ENCODE measurements around the gene WBP4.
A peak's percentile ranks its signal among the peaks of the same experiment; 100 is the strongest.
"Not testable (repeated sequence)": the region's sequence is repeated elsewhere in the genome, so short reads cannot be mapped to it uniquely, and the experiment has no call there.

The WBP4 gene

DNA sequence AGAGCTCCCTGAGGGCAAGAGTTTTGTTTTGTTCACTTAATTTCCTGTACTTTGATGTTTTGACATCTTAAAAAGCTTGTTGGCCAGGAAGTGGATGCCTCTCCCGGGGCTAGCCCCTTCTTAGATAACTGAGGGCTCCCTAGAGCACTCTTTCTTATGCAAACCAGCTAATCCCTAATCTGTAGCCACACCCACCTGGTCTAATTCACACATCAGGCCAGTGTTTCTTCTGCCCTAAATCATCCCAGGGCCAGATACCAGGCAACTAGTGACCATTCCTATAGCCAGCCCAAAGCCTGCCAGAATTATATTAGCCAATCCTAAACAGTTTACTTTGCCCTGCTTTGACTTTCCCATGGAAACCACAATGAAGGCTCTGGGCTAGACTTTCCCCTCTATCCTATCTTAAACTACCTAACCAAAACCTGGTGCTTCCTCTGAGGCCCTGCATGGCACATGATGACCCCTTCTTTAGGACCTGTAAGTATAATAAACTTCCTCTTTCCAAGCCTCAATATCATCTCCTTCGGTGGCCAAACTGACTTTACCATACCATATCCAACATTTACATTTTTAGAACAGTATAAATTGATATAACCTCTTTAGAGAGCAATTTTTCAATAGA, 24.8 kb downstream of the WBP4 start:
- DNase-seq (ENCODE audit: low read depth in 3 of 3): no peak

DNA sequence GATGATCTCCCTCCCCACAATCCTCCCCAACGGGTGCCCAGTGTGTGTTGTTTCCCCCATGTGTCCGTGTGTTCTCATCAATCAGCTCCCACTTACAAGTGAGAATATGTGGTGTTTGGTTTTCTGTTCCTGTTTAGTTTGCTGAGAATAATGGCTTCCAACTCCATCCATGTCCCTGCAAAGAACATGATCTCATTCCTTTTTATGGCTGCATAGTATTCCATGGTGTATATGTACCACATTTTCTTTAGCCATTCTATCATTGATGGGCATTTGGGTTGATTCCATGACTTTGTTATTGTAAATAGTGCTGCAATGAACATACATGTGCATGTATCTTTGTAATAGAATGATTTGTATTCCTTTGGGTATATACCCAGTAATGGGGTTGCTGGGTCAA, 34.4 kb downstream of the WBP4 start:
- not testable (repeated sequence) for DNase-seq (ENCODE audit: low read depth in 3 of 3)

DNA sequence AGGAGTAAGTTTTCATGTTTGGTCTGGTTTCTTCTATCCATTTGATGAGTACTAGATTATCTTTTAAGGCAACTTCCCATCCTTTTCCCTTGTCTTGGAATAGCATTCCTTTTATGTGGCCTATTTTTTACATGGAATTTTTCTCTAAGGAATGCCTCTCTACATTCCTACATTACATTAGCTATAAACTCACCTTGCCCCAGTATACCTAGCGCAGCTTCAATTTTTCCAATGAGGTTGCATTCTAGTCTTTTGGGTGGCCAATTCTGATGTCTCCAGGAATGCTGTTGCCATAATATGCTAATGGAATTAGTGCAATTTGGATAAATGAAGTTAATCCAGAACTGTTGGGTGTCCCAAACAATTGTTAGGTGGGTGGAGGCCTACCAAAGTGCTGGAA, 37.5 kb downstream of the WBP4 start:
- no peak for DNase-seq (ENCODE audit: low read depth in 3 of 3)

DNA sequence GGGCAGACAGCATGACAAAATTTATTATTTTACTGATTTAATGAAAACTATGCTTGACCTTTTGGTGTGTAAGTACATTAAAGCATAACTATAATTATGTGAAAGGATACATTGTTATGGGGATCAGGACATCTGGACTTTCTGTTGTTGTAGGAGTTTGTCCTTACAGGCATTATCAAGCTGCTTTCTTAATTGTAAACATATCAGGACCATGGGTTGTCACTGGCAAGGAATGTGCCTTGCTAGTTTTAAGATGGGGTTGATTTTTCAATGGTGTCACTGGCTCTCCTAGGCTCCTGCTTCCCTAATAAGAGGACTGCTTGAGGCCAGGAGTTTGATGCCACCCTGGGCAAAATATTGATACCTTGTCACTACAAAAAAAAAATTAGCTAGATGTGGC, 38.7 kb downstream of the WBP4 start:
- DNase-seq (ENCODE audit: low read depth in 3 of 3): no peak

DNA sequence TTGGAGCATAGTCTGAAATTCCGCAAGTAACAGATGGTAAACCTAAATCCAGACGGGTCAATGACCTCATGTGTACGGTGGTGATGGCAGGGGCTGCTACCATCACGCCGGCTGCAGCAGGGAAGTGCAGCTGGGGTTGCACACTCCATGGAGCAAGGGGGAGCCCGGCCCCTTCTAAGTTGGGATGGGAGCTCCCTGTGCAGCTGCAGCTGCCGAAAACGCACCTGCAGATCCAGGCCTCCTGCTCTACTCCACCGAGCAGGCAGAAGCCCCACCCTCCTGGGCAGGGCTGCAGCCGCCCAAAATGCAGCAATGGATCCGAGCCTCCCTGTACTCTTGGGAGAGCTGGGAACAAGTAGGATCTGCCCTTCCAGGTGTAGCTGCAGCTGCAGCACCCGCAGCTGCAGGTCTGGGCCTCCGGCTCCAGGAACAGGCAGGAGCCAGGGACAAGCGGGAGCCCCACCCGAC, 45.8 kb downstream of the WBP4 start:
- no peak for DNase-seq (ENCODE audit: low read depth in 3 of 3)

DNA sequence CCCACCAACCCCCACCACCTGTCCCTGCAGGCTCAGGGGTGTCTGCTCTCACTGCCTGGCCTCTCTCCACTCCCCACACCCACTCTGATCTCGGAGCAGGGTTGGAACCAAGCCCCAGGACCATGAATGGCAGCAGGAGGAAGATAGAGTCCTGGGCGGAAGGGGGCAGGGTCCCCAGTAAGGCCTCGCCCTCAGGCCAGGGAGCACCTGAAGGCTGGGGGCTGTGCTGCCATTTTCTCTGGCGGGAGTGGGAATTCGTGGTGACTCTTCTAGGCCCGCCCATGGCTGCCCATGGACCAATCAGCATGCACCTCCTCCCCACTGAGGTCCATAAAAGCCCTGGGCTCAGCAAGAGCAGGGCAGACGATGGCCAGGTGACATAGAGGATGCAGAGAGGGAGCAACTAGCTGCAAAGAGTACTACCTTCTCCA, 46.3 kb downstream of the WBP4 start:
- DNase-seq (ENCODE audit: low read depth in 3 of 3): no peak

DNA sequence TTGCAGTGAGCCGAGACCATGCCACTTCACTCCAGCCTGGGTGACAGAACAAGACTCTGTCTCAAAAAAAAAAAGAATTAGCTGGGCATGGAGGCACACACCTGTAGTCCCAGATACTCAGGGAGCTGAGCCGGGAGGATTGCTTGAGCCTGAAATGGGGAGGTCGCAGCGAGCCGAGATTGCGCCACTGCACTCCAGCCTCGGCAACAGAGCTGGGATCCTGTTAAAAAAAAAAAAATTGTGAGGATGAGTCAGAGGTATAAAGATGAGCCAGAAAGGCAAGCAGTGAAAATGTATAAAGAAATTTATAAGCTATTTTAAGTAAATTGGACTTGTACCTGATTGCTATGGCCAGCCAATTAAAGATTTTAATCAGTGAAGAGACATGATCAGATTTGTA, 50.1 kb downstream of the WBP4 start:
- no peak for DNase-seq (ENCODE audit: low read depth in 3 of 3)

DNA sequence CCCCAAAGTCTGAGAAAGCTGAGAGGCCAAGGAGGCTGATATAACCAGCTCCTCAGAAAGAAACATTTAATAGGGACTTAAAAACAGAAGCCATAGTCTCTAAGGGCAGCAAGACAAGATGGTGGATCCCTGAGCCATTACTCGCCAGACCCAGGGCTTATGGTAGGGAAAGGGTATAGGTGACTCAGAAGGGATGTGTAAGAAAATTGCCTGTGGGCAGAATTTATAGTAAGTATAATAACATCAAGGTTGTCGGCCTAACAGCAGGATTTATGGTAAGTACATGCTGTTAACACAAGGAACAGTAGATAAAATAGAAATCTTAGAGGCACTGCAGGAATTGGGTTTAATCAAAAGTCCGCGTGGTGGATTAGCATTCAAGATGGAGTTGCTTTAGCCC, 56.6 kb downstream of the WBP4 start:
- no peak for DNase-seq (ENCODE audit: low read depth in 3 of 3)

DNA sequence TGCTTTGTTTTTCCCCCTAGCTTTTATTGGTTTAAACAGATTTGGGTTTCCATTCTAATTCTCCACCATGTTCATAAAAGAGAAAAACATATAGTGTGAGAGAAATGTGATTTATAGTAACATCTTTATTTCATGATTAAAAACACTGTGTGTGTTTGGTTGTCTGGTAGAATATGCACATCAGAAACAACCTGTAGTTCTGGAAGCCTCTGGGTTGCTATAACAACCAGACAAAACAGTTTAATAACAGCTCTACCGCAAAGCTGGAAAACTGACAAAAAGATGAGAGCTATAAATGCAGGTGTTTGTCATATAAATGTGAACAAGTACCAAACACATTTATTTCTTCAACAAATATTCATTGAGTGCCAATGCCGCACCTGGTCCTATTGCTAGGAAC, 61.5 kb downstream of the WBP4 start:
- DNase-seq (ENCODE audit: low read depth in 3 of 3): no peak

DNA sequence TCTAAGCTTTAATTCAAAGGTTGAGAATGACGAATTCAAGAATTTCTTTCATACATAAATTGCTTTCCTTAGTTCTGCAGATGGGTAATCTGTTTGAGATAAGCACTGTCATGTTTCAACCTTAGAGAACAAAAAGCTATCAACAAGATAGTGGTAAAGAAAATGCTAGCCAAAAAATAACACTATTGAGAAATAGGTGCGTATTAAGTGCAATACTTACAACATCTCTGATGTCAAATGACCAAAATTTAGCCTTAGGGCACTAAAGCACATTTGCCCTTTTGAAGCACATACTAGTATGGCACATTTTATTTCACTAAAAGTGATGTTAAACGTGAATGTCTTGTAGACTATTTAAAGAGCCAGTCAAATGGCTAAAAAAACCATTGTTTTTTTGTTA, 66.4 kb downstream of the WBP4 start:
- DNase-seq (ENCODE audit: low read depth in 3 of 3): no peak

DNA sequence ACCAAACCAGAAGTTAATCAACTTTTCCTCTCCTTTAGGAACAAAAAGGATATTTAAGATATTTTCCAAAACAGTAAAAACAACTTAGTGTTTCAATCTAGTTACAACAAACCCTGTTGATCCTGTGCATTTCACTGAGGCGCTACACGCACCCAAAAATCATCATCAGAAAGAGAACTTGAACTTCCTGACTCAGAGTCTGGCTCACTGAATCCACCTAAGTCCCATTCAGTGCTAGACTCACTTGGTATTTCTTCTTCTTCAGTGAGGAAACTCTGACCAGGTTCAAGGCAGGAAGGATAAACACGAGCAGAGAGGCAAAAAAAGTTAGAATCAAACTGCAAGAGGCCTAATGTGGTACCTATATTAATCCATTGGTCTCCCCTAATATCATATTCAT, 69.0 kb downstream of the WBP4 start:
- DNase-seq (ENCODE audit: low read depth in 3 of 3): no peak

DNA sequence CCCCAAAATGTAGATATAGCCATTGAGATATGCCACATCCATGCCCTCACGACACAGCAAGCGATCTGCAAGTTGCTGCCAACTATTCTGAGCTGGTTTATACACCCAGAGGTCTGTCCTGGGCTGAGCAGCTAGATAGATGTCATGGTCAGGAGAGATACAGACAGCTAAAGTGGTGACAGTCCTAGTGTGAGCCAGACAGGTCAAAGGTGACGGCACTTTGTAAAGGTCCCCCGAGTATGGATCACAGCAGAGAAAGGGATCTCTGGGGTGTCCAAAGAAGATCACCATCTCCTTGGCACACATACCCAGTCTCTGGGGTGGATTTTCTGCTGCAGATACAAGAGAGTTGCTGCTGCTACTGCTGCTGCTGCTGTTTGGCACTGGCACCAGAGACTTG, 69.9 kb downstream of the WBP4 start:
- not testable (repeated sequence) for DNase-seq (ENCODE audit: low read depth in 3 of 3)

DNA sequence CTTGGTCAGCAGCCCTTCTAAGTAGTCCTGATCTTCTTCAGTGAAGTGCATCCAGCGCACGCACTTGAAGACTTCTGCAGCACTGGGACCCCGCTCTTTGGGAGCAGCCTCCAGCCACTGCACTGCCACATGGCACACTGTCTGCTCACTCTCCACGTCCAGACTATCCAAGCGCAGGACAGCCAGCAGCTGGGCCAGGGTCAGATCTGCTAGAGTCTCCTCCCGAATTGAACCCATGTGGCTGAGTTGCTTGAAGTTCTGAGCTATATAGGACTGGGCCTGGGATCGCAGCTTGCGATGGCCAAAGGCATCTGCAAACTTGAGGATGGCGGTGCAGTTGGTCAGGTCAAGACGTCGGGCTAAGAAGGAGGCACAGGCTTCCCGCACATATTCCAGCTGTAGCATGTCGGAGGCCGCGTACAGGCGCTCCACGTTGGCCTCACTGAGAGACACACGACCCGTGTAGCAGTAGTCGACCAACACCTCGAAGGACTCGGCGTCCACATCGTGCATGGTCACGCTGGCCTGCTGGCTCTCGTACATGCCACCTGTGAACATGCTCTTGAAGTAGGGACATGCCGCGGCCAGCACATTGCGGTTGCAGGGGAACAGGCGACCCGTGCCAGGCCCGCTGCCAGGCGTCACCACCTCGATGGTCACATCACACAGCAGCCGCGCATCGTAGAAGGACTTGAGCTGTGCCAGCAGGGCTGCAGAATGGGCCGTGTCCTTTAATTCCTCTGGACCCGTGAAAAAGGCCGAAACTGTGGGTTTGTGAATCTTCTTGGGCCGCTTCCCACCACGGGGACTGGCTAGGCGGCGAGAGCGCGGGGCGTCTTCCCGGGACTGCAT, 70.6 kb downstream of the WBP4 start:
- peak in 1 of 3 experiments; percentile 8 for DNase-seq (ENCODE audit: low read depth in 3 of 3)

DNA sequence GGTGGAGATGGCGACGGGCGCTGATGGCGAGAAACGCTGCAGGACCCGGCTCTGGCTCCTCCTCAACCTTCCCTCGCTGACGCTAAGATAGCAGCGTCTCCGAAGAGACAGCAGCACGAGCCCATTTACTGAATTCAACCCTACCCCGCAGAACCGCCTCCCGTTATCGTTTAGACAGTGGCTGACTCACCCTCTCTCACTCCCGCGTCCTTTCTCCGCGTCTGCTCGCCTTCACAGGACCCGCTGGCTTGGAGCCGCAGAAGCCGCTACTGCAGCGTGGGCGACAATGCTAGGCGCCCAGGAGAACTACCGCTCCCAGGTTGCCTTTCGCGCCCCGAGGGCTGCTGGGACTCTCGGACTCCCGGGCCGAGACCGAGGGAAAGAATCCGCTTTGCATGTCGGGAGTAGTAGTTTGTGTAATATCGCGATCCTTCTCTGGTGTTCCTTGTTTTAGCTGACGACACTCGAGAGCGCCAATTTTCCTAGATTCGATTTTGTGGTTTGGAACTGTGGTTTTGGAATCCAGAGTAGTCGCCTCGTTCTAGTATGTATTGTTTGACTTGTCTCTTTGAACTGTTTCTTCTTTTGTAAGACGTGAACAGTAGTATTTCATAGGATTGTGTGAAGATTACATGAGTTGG, 71.3 kb downstream of the WBP4 start, which contains the start of gene KBTBD6:
KBTBD6 (minus strand) TSS at position 291 of the 641 bp plus-strand sequence. CDS start 291 bp downstream, outside the sequence.
- DNase-seq (ENCODE audit: low read depth in 3 of 3): peak; percentile 81 to 92 (median 89)
